Esophagus muscularis mucosa (tissue), 4 donors: Measurements from ENCODE around the gene DNAH14. TPM values are rescaled to one million over a fixed set of nuclear protein-coding genes. Genes with fewer than 3 reads are reported as not detected.
"Not testable (repeated sequence)": the region's sequence is repeated elsewhere in the genome, so short reads cannot be mapped to it uniquely, and the experiment has no call there.

Experiments
- DNase-seq: peaks from one replicate; pipeline ENCODE4 v3.0.0-alpha.2; 2017; ENCODE audit errors: extremely low spot score
- H3K27ac ChIP-seq, 4 donors: fragments of 200-600 bp; sonication (generic); replicated peaks in 1 of 4; 1 replicate in 3 of 4; 2 replicates in 1 of 4; pipeline ENCODE4 v1.5.1; 2016 to 2019; ENCODE audit warnings: mild to moderate bottlenecking in 1 of 4
- H3K27me3 ChIP-seq, 4 donors: fragments of 200-600 bp; sonication (generic); one replicate each; pipeline versions ENCODE4 v1.5.1 to v1.6.0; 2016 to 2019
- H3K36me3 ChIP-seq, 4 donors: fragments of 200-600 bp; sonication (generic); one replicate each; pipeline ENCODE4 v1.5.1; 2016 to 2019
- H3K4me1 ChIP-seq, 4 donors: fragments of 200-600 bp; sonication (generic); one replicate each; pipeline ENCODE4 v1.5.1; 2016 to 2019
- H3K4me3 ChIP-seq, 4 donors: fragments of 200-600 bp; sonication (generic); 1 replicate in 2 of 4; 2 replicates in 2 of 4; pipeline ENCODE4 v1.5.1; 2016 to 2019; ENCODE audit warnings: mild to moderate bottlenecking in 4 of 4, moderate library complexity in 1 of 4
- H3K9me3 ChIP-seq, 4 donors: fragments of 200-600 bp; sonication (generic); 1 replicate in 3 of 4; 2 replicates in 1 of 4; pipeline ENCODE4 v1.5.1; 2016 to 2019
- CTCF ChIP-seq, 3 experiments: fragments of 200-600 bp in 2 of 3; fragments of 450-650 bp in 1 of 3; sonication (generic) in 2 of 3; IDR thresholded peaks; one replicate each; pipeline ENCODE4 v1.5.1; 2017 to 2019; ENCODE audit warnings: antibody characterized with exemption in 3 of 3, mild to moderate bottlenecking in 2 of 3, moderate library complexity in 1 of 3
- EP300 ChIP-seq: sonication (generic); formaldehyde crosslinking; IDR thresholded peaks from one replicate; pipeline ENCODE4 v1.6.1; 2017; ENCODE audit warnings: antibody characterized with exemption
- POLR2A ChIP-seq: fragments of 450-650 bp; IDR thresholded peaks from one replicate; pipeline ENCODE4 v1.6.1; 2017; ENCODE audit warnings: antibody characterized with exemption, moderate library complexity, mild to moderate bottlenecking, low read depth
- POLR2AphosphoS5 ChIP-seq, 2 donors: sonication (generic); formaldehyde crosslinking; IDR thresholded peaks; one replicate each; pipeline ENCODE4 v1.6.1; 2017; ENCODE audit warnings: antibody characterized with exemption in 2 of 2
- whole genome bisulfite sequencing: methylation state at CpG from one replicate; pipeline ENCODE4 v1.1.5; 2018; 5-methylcytosine and 5-hydroxymethylcytosine counted together
- intact Hi-C: fragments of 100-400 bp; cut with DNase I; formaldehyde crosslinking; loops from one replicate; pipeline ENCODE4 v1.15.1; 2023
- total RNA-seq, 4 donors: library from RNA; depleted of rRNA; stranded (reverse); fragments of >200 nt; gene quantifications; one replicate each; pipeline versions ENCODE4 v1.1.0 to v1.2.1, GENCODE V29; 2016

The DNAH14 gene
- total RNA-seq, 4 donors from 2014 or later: 8.9 to 16.6 (median 15.6) TPM

GRCh38 chr1:225318706-225319575 lies 389.5 kb downstream of the DNAH14 start:
- no peak for DNase-seq
- intact Hi-C loops: loop anchor here (5.0 kb wide), 1 partner anchor 658 kb away; no protein-coding TSS in a partner anchor
- no peaks in the 10 kb centered on the region for H3K27me3 ChIP-seq
- H3K36me3 ChIP-seq: no peaks in the 10 kb centered on the region
- 40% methylated on average over 4 of the region's 4 CpGs for WGBS
- no peaks in the 10 kb centered on the region for H3K4me1 ChIP-seq
- TF ChIP-seq POLR2A: no peak
- TF ChIP-seq CTCF (IDR thresholded peaks at IDR 0.05): peak; percentile 63 to 69 (median 69)
- no peak for TF ChIP-seq POLR2AphosphoS5 (IDR thresholded peaks at IDR 0.05)
- H3K9me3 ChIP-seq: peaks cover 0 to 5% (median 0%) of the 10 kb centered on the region in 4 donors
- H3K4me3 ChIP-seq: no peak overlapping the region
- H3K27ac ChIP-seq: no peak overlapping the region

GRCh38 chr1:225319871-225320270 lies 390.4 kb downstream of the DNAH14 start:
- H3K36me3 ChIP-seq: no peaks in the 10 kb centered on the region
- no peak overlapping the region for H3K4me3 ChIP-seq
- no peaks in the 10 kb centered on the region for H3K4me1 ChIP-seq
- no peak for DNase-seq
- no peaks in the 10 kb centered on the region for H3K9me3 ChIP-seq
- TF ChIP-seq POLR2AphosphoS5 (IDR thresholded peaks at IDR 0.05) (no peak), CTCF (IDR thresholded peaks at IDR 0.05) (no peak), EP300 (no peak), POLR2A (no peak)
- intact Hi-C loops: loop anchor here (5.0 kb wide), 1 partner anchor 657 kb away; no protein-coding TSS in a partner anchor
- no peak overlapping the region for H3K27ac ChIP-seq
- H3K27me3 ChIP-seq: no peaks in the 10 kb centered on the region

GRCh38 chr1:225321784-225322183 lies 392.3 kb downstream of the DNAH14 start:
- 93% methylated on average over 4 of the region's 4 CpGs for WGBS
- Histone ChIP-seq H3K4me1 (no peaks in the 10 kb centered on the region), H3K36me3 (no peaks in the 10 kb centered on the region), H3K9me3 (no peaks in the 10 kb centered on the region), H3K27ac (no peak overlapping the region), H3K27me3 (no peaks in the 10 kb centered on the region), H3K4me3 (no peak overlapping the region)
- DNase-seq: no peak
- TF ChIP-seq EP300: no peak
- no peak for TF ChIP-seq POLR2A
- no peak for TF ChIP-seq POLR2AphosphoS5 (IDR thresholded peaks at IDR 0.05)
- TF ChIP-seq CTCF (IDR thresholded peaks at IDR 0.05): no peak
- intact Hi-C loops: no loop called here

- no peak overlapping the region for H3K4me3 ChIP-seq
- intact Hi-C loops: no loop called here
- TF ChIP-seq POLR2A: no peak
- no peak for TF ChIP-seq CTCF (IDR thresholded peaks at IDR 0.05)
- TF ChIP-seq POLR2AphosphoS5 (IDR thresholded peaks at IDR 0.05): no peak
- no peaks in the 10 kb centered on the region for H3K36me3 ChIP-seq
- H3K27me3 ChIP-seq: no peaks in the 10 kb centered on the region
- no peak for DNase-seq
- H3K27ac ChIP-seq: no peak overlapping the region
- no peaks in the 10 kb centered on the region for H3K9me3 ChIP-seq
- H3K4me1 ChIP-seq: no peaks in the 10 kb centered on the region
These were observed 399.6 kb downstream of the DNAH14 start for GRCh38 chr1:225329041-225329440.

- H3K36me3 ChIP-seq, intact Hi-C loops, H3K4me1 ChIP-seq, H3K9me3 ChIP-seq, DNase-seq, H3K27me3 ChIP-seq, H3K27ac ChIP-seq, H3K4me3 ChIP-seq: not testable (repeated sequence)
- 83% methylated on average over 1 of the region's 1 CpG for WGBS
These were observed 400.5 kb downstream of the DNAH14 start for GRCh38 chr1:225329996-225330395.
